Neural crest cell (in vitro differentiated cells): ENCODE measurements around the gene E2F8. TPM values are rescaled to one million over a fixed set of nuclear protein-coding genes. Genes with fewer than 3 reads are reported as not detected.

Experiments
- DNase-seq: peaks from one replicate; pipeline ENCODE4 v3.0.0; 2021; ENCODE audit warnings: low read depth, mixed read lengths, low spot score
- H3K27ac Mint-ChIP-seq: one replicate; pipeline ENCODE4 v1.8.0; 2021; ENCODE audit warnings: mild to moderate bottlenecking, mixed read lengths; ENCODE audit not compliant: unreplicated experiment
- H3K27me3 Mint-ChIP-seq: 2 replicates; pipeline ENCODE4 v1.8.0; 2021; ENCODE audit warnings: low read depth, mild to moderate bottlenecking, mixed read lengths
- H3K36me3 Mint-ChIP-seq: 2 replicates; pipeline ENCODE4 v1.8.0; 2021; ENCODE audit warnings: low read depth, mild to moderate bottlenecking, mixed read lengths
- H3K4me1 Mint-ChIP-seq: 2 replicates; pipeline ENCODE4 v1.8.0; 2021; ENCODE audit warnings: mixed read lengths
- H3K4me3 Mint-ChIP-seq: one replicate; pipeline ENCODE4 v1.8.0; 2021; ENCODE audit warnings: mild to moderate bottlenecking, mixed read lengths
- H3K9me3 Mint-ChIP-seq: 2 replicates; pipeline ENCODE4 v1.8.0; 2021; ENCODE audit warnings: mixed read lengths
- total RNA-seq: library from RNA; stranded (reverse); gene quantifications from 2 replicates; pipeline ENCODE4 v1.2.1, GENCODE V29; 2021
- TF ChIP-seq, protein P1 (sequence below): fragments of 200-600 bp; sonication (generic); conservative IDR thresholded peaks from 2 replicates; pipeline ENCODE4 v1.5.0; 2021; ENCODE audit warnings: antibody characterized with exemption, mild to moderate bottlenecking

Gene E2F8
- total RNA-seq, 1 donor from 2014 or later: 11.5 TPM

DNA sequence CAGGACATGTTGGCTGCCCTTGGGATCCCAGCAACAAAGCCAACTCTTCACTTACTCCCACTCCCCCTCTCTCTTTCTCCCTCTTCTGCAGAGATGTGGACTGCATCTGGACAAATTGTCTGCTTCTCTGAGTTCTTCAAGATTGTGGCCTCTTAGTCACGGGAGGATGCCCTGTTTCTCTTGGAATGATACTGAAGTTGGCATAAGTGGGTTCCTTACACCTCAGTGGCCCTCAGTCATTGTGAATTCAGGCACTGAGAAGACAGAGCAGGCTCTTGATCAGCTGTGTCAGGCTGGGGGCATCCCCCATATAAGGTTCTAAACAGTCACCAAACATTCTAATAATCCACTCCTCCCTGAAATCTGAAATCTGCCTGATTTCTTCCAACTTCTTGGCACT, 6.1 kb upstream of the E2F8 start:
- no peak for DNase-seq
- Mint-ChIP-seq H3K9me3 (peaks cover 16% of the 10 kb centered on the region), H3K4me1 (peaks cover 9% of the 10 kb centered on the region), H3K27me3 (peaks cover 50% of the 10 kb centered on the region), H3K27ac (no peak overlapping the region), H3K36me3 (peaks cover 11% of the 10 kb centered on the region), H3K4me3 (no peak overlapping the region)
- TF ChIP-seq, protein P1, sequence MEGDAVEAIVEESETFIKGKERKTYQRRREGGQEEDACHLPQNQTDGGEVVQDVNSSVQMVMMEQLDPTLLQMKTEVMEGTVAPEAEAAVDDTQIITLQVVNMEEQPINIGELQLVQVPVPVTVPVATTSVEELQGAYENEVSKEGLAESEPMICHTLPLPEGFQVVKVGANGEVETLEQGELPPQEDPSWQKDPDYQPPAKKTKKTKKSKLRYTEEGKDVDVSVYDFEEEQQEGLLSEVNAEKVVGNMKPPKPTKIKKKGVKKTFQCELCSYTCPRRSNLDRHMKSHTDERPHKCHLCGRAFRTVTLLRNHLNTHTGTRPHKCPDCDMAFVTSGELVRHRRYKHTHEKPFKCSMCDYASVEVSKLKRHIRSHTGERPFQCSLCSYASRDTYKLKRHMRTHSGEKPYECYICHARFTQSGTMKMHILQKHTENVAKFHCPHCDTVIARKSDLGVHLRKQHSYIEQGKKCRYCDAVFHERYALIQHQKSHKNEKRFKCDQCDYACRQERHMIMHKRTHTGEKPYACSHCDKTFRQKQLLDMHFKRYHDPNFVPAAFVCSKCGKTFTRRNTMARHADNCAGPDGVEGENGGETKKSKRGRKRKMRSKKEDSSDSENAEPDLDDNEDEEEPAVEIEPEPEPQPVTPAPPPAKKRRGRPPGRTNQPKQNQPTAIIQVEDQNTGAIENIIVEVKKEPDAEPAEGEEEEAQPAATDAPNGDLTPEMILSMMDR: no peak

DNA sequence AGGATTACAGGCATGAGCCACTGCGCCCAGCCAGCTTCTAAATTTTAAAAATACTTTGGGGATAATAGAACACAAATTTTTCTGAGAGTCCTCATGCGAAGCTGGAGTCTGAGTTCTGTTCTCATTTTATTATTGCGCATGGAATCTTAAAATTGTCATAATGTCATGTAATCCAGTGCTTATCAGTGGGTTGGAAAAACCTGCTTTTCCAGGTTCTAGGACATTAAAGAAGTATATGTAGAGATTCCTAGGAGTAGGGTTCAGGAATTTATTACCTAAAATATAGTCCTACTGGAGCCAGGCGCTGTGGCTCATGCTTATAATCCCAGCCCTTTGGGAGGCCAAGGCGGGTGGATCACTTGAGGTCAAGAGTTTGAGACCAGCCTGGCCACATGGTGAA, 4.6 kb upstream of the E2F8 start:
- Mint-ChIP-seq H3K36me3 (peaks cover 11% of the 10 kb centered on the region), H3K4me1 (peaks cover 14% of the 10 kb centered on the region), H3K27ac (no peak overlapping the region), H3K27me3 (peaks cover 57% of the 10 kb centered on the region), H3K9me3 (peaks cover 16% of the 10 kb centered on the region), H3K4me3 (no peak overlapping the region)
- DNase-seq: no peak
- TF ChIP-seq, protein P1: no peak

DNA sequence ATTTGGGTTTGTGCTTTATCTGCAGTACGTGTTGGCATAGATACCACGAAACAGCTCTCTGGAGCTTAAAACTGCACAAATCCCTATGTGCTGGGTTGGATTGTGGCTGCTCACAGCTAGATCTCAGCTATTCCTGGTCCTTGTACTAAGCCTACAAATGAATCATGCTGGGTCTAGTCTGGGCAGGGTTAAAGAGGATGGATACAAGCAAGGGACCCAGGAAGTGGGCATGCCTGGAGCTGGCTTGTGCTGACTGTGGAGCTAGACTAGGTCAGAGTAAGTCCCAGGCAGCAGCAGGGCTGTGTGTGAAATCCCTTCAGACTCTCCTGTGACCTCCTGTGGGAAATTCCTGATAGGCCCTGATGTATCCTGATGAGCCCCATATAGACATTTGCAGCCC, 3.9 kb upstream of the E2F8 start:
- TF ChIP-seq, protein P1: no peak
- Mint-ChIP-seq H3K4me3 (peak overlapping the region; percentile 29), H3K36me3 (peaks cover 10% of the 10 kb centered on the region), H3K27ac (no peak overlapping the region), H3K9me3 (peaks cover 12% of the 10 kb centered on the region), H3K27me3 (peaks cover 61% of the 10 kb centered on the region), H3K4me1 (peaks cover 19% of the 10 kb centered on the region)
- no peak for DNase-seq

DNA sequence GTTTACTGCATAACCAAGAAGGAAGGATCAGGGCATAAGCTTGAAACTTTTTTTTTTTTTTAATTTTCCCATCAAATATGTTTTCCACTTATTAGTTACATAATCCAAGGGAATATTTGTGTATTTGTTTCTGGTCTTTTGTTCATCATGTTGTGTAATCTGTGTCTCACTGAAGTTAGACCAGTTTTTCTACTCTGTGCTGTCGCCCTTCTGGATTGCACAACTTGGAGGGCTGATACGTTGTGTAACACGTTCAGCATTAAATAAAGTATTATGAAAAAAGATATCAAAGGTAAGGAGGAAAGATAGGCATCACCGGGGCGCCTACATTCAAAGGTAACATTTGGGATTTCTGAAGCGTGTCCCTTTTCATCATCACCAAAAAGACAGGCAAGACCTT, 3.3 kb upstream of the E2F8 start:
- H3K27me3 Mint-ChIP-seq: peaks cover 60% of the 10 kb centered on the region
- no peak overlapping the region for H3K27ac Mint-ChIP-seq
- H3K4me1 Mint-ChIP-seq: peaks cover 23% of the 10 kb centered on the region
- H3K4me3 Mint-ChIP-seq: peak overlapping the region; percentile 22
- H3K36me3 Mint-ChIP-seq: peaks cover 7% of the 10 kb centered on the region
- TF ChIP-seq, protein P1: no peak
- no peak for DNase-seq
- H3K9me3 Mint-ChIP-seq: peaks cover 8% of the 10 kb centered on the region

DNA sequence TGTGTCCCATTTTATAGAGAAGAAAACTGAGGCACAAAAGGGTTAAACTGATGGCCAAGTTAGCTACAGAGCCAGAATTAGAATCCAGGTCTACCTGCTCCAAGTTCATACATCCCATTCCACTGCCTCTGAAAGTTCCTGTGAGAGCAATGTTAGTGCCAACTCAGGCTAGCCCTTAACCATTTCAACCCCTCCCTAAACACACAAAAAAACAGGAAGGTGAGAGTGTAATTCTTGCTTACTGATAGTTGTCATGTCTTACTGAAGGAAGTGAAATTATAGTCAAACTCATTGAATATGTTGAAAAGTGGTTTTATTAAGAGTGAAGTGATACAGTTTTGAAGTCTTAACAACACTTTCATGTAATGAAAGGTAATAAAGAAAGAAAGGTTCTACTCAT, 2.9 kb upstream of the E2F8 start:
- Mint-ChIP-seq H3K27me3 (peaks cover 63% of the 10 kb centered on the region), H3K27ac (no peak overlapping the region), H3K9me3 (peaks cover 6% of the 10 kb centered on the region), H3K36me3 (peaks cover 5% of the 10 kb centered on the region), H3K4me3 (peak overlapping the region; percentile 54), H3K4me1 (peaks cover 25% of the 10 kb centered on the region)
- TF ChIP-seq, protein P1: no peak
- DNase-seq: no peak

DNA sequence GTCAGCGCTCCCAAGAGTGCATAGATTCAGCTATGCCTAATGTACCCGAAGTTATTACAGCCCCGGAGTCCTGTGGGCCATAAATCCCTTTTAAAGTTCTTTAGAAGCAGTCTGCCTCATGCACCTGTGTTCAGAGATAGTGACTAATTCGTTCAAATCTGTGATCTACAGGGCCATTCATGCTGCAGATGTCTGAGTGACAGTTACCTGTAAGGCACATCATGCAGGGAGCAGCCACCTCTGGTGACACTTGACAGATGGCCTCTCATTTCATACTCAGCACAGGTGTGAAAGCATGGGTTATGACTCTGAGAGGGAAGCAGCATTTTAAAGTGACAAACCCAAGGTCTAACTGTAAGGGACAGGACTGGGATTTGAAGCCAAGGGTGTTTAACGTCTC, 2.4 kb upstream of the E2F8 start:
- TF ChIP-seq, protein P1: no peak
- Mint-ChIP-seq H3K4me1 (peaks cover 25% of the 10 kb centered on the region), H3K4me3 (peak overlapping the region; percentile 92), H3K36me3 (peaks cover 4% of the 10 kb centered on the region), H3K9me3 (peaks cover 2% of the 10 kb centered on the region), H3K27ac (no peak overlapping the region), H3K27me3 (peaks cover 63% of the 10 kb centered on the region)
- no peak for DNase-seq
